Measurements from ENCODE around the gene NFKBIA. TPM values are rescaled to one million over a fixed set of nuclear protein-coding genes. Genes with fewer than 3 reads are reported as not detected.

The NFKBIA gene
- total RNA-seq, 6 experiments from 2014 or later = 84.8 to 140 (median 106) TPM

- intact Hi-C loops (cut with DNase I) = loop anchor here (5.0 kb wide), 1 partner anchor 67 kb away; no protein-coding TSS in a partner anchor
- peak; percentile 53 to 82 (median 68) for ATAC-seq
- DNase-seq = peak; percentile 98
These were observed 723 bp downstream of the NFKBIA start for GRCh38 chr14:35403603-35404448.

GRCh38 chr14:35403114-35403602 lies 1.4 kb downstream of the NFKBIA start:
- ATAC-seq (peak in 3 of 4 donors; percentile 0 to 3 (median 0)), DNase-seq (peak in 2 of 3 donors; percentile 49 to 61)
- Histone ChIP-seq H3K4me1 (peaks cover 0 to 32% (median 7%) of the 10 kb centered on the region in 4 donors), H3K4me3 (peak overlapping the region; percentile 72 to 81 (median 79)), H3K27ac (peak overlapping the region; percentile 99), H3K9me3 (no peaks in the 10 kb centered on the region), H3K27me3 (no peaks in the 10 kb centered on the region), H3K36me3 (peaks cover 8 to 36% (median 31%) of the 10 kb centered on the region in 4 donors)
- 0% methylated on average over 3 of the region's 8 CpGs for WGBS (ENCODE audit: insufficient coverage, low coverage, low lambda C conversion rate, missing lambda C conversion rate)
- intact Hi-C loops (cut with DNase I) = loop anchor here (5.0 kb wide), 1 partner anchor 66 kb away; no protein-coding TSS in a partner anchor
- TF ChIP-seq CTCF (IDR thresholded peaks at IDR 0.05) = no peak
- TF ChIP-seq POLR2A (IDR thresholded peaks at IDR 0.05) = no peak

More at GRCh38 chr14:35403603-35404448, 723 bp downstream of the NFKBIA start:
- peaks cover 0 to 32% (median 7%) of the 10 kb centered on the region in 4 donors for H3K4me1 ChIP-seq
- H3K4me3 ChIP-seq = peak overlapping the region; percentile 72 to 81 (median 79)
- H3K36me3 ChIP-seq = peaks cover 8 to 36% (median 30%) of the 10 kb centered on the region in 4 donors
- 0% methylated on average over 8 of the region's 81 CpGs for WGBS (ENCODE audit: insufficient coverage, low coverage, low lambda C conversion rate, missing lambda C conversion rate)
- no peaks in the 10 kb centered on the region for H3K27me3 ChIP-seq
- peak overlapping the region; percentile 99 to 100 (median 99) for H3K27ac ChIP-seq
- H3K9me3 ChIP-seq = no peaks in the 10 kb centered on the region
- no peak for TF ChIP-seq POLR2A (IDR thresholded peaks at IDR 0.05)

- H3K36me3 ChIP-seq = peaks cover 8 to 36% (median 31%) of the 10 kb centered on the region in 4 donors
- intact Hi-C loops (cut with DNase I) = loop anchor here (5.0 kb wide), 1 partner anchor 65 kb away; no protein-coding TSS in a partner anchor
- H3K4me3 ChIP-seq = peak overlapping the region; percentile 72 to 81 (median 79)
- DNase-seq (peak; percentile 49 to 77 (median 59)), ATAC-seq (peak in 3 of 4 donors; percentile 0 to 4 (median 1))
- no peak for TF ChIP-seq POLR2A (IDR thresholded peaks at IDR 0.05)
- TF ChIP-seq CTCF (IDR thresholded peaks at IDR 0.05) = no peak
- peak overlapping the region; percentile 99 for H3K27ac ChIP-seq
- H3K9me3 ChIP-seq = no peaks in the 10 kb centered on the region
- H3K27me3 ChIP-seq = no peaks in the 10 kb centered on the region
- peaks cover 0 to 34% (median 7%) of the 10 kb centered on the region in 4 donors for H3K4me1 ChIP-seq
- WGBS (ENCODE audit: insufficient coverage, low coverage, low lambda C conversion rate, missing lambda C conversion rate) = 7% methylated on average over 14 of the region's 14 CpGs
These were observed 2.0 kb downstream of the NFKBIA start for GRCh38 chr14:35402323-35403113.

GRCh38 chr14:35401422-35402265 lies 2.9 kb downstream of the NFKBIA start:
- Histone ChIP-seq H3K4me1 (peaks cover 0 to 37% (median 7%) of the 10 kb centered on the region in 4 donors), H3K27ac (peak overlapping the region; percentile 99), H3K9me3 (no peaks in the 10 kb centered on the region), H3K4me3 (peak overlapping the region; percentile 72 to 81 (median 79)), H3K27me3 (no peaks in the 10 kb centered on the region), H3K36me3 (peaks cover 8 to 36% (median 31%) of the 10 kb centered on the region in 4 donors)
- ATAC-seq = no peak
- TF ChIP-seq CTCF (IDR thresholded peaks at IDR 0.05) (no peak), POLR2A (IDR thresholded peaks at IDR 0.05) (no peak)
- DNase-seq = peak in 1 of 3 donors; percentile 43
- intact Hi-C loops (cut with DNase I) = loop anchor here (5.0 kb wide), 1 partner anchor 64 kb away; no protein-coding TSS in a partner anchor
- WGBS (ENCODE audit: insufficient coverage, low coverage, low lambda C conversion rate, missing lambda C conversion rate) = 10% methylated on average over 14 of the region's 14 CpGs

All from right lobe of liver (tissue), 6 donors.